SK-N-MC (cell line): ENCODE results near the gene USP9X.
A peak's percentile ranks its signal among the peaks of the same experiment; 100 is the strongest.
"Not testable (repeated sequence)": the region's sequence is repeated elsewhere in the genome, so short reads cannot be mapped to it uniquely, and the experiment has no call there.

Source experiments
- DNase-seq: peaks from one replicate; pipeline ENCODE4 v3.0.0-alpha.2; 2011; ENCODE audit warnings: low read depth, low spot score
- H3K27ac ChIP-seq: fragments of 200-600 bp; sonication (generic); 2 replicates; pipeline ENCODE4 v1.5.1; 2016; ENCODE audit warnings: mixed run types
- H3K36me3 ChIP-seq: fragments of 200-600 bp; sonication (generic); 2 replicates; pipeline ENCODE4 v1.6.1; 2017; ENCODE audit warnings: antibody characterized with exemption, low read length, mixed read lengths; ENCODE audit not compliant: insufficient read depth
- H3K4me3 ChIP-seq: fragments of 200-600 bp; sonication (generic); 2 replicates; pipeline ENCODE4 v1.5.1; 2016
- H3K9ac ChIP-seq: fragments of 200-600 bp; sonication (generic); 2 replicates; pipeline ENCODE4 v1.8.0; 2017; ENCODE audit warnings: mixed run types, mixed read lengths; ENCODE audit not compliant: insufficient read length
- H3K9me3 ChIP-seq: fragments of 200-600 bp; sonication (generic); 2 replicates; pipeline ENCODE4 v1.6.1; 2017; ENCODE audit warnings: low read depth, mild to moderate bottlenecking, antibody characterized with exemption, low read length, moderate library complexity, mixed read lengths
- EZH2 ChIP-seq: fragments of 200-600 bp; sonication (generic); IDR thresholded peaks from one replicate; pipeline ENCODE4 v1.6.1; 2017; ENCODE audit warnings: antibody characterized with exemption
- FOXP2 ChIP-seq: optimal IDR thresholded peaks from 2 replicates; pipeline ENCODE3; 2011; ENCODE audit warnings: mild to moderate bottlenecking, moderate library complexity; ENCODE audit not compliant: insufficient read depth; ENCODE audit errors: extremely low read length, control extremely low read depth
- POLR2AphosphoS5 ChIP-seq: IDR thresholded peaks from 2 replicates; pipeline ENCODE4 v1.6.1; 2012; ENCODE audit warnings: mild to moderate bottlenecking, low read depth, low read length, borderline replicate concordance

USP9X gene

DNA sequence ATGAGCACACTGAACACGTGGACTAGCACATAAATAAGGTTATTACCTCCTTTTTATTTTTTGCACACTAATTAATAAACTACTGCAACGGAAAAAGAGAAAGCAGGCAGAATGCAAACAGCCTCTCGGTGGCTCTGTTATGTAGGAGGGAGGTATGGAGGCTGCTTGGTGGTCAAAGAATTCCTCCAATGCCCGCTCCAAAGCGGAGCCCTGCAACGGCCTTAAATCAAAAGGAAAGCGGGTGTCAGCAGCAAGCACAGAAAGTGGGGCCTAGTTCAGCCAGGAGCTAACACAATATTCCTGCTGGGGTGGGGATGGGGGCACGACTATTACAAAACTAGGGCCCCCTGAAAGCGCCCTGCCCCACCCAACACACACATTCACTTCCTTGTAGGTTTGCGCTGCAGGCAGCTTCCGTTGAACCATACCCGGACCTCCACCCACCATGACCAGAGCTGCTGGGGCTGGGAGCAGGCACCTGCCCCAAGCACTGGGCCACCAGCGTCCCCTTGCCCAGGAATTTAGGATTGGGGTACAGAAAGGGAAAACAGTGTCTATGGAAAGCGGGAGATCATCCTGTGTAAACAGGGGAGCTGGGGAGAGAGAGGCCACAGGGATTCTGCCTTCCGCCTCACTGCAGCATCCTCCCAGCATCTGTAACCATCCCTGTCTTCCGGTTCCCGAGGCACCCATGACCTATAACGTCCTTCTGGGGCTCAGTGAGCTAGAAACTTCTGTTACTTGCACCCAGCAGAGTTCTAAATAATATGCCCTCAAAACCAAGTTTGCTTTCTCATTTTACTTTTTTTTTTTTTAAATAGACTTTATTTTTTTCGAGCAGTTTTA is 191.6 kb downstream of the USP9X start:
- no peak overlapping the region for H3K27ac ChIP-seq
- H3K9me3 ChIP-seq = no peaks in the 10 kb centered on the region
- no peak for DNase-seq
- H3K4me3 ChIP-seq = peak overlapping the region; percentile 73
- H3K9ac ChIP-seq = no peak overlapping the region
- TF ChIP-seq EZH2 (no peak), FOXP2 (no peak), POLR2AphosphoS5 (no peak)
- H3K36me3 ChIP-seq = no peaks in the 10 kb centered on the region

DNA sequence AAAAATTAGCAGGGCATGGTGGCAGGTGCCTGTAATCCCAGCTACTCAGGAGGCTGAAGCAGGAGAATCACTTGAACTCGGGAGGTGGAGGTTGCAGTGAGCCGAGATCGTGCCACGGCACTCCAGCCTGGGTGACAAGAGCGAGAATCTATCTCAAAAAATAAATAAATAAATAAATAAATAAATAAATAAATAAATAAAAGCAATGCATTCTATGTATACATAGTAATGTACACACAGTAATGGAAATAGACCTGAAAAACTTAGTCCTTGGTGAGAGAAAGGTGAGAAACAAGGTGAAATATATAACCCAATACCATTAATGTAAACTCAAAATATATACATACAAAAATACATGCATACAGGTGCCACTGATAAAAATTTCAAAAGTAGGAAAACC is 197.1 kb downstream of the USP9X start:
- H3K27ac ChIP-seq, H3K9ac ChIP-seq, H3K9me3 ChIP-seq, H3K36me3 ChIP-seq, H3K4me3 ChIP-seq, DNase-seq: not testable (repeated sequence)

DNA sequence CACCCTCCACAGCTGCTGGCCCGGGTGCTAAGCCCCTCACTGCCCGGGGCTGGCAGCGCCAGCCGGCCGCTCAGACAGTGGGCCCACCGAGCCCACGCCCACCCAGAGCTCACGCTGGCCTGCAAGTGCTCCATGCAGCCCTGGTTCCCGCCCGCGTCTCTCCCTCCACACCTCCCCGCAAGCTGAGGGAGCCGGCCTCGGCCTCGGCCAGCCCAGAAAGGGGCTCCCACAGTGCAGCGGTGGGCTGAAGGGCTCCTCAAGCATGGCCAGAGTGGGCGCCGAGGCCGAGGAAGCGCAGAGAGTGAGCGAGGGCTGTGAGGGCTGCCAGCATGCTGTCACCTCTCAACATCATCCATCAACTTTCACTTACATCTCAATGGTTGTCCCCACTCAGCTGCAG is 200.7 kb downstream of the USP9X start:
- not testable (repeated sequence) for H3K9me3 ChIP-seq, H3K36me3 ChIP-seq, DNase-seq, H3K4me3 ChIP-seq, H3K9ac ChIP-seq, H3K27ac ChIP-seq
